ENCODE results near the gene HK1.

- no peak for TF ChIP-seq CTCF (IDR thresholded peaks at IDR 0.05)
- TF ChIP-seq EP300 (IDR thresholded peaks at IDR 0.05) = no peak
These were observed 94.1 kb downstream of the HK1 start for GRCh38 chr10:69372126-69372980.

All from tibial nerve (tissue), 4 donors.